ENCODE results near the gene ADTRP.

GRCh38 chr6:11712760-11713159 lies 65.8 kb downstream of the ADTRP start:
- no peak for TF ChIP-seq POLR2AphosphoS5 (IDR thresholded peaks at IDR 0.05)
- TF ChIP-seq, protein P1, sequence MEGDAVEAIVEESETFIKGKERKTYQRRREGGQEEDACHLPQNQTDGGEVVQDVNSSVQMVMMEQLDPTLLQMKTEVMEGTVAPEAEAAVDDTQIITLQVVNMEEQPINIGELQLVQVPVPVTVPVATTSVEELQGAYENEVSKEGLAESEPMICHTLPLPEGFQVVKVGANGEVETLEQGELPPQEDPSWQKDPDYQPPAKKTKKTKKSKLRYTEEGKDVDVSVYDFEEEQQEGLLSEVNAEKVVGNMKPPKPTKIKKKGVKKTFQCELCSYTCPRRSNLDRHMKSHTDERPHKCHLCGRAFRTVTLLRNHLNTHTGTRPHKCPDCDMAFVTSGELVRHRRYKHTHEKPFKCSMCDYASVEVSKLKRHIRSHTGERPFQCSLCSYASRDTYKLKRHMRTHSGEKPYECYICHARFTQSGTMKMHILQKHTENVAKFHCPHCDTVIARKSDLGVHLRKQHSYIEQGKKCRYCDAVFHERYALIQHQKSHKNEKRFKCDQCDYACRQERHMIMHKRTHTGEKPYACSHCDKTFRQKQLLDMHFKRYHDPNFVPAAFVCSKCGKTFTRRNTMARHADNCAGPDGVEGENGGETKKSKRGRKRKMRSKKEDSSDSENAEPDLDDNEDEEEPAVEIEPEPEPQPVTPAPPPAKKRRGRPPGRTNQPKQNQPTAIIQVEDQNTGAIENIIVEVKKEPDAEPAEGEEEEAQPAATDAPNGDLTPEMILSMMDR (IDR thresholded peaks at IDR 0.05) = no peak
